Measurements from ENCODE around the gene POU2AF2.

Gene POU2AF2

GRCh38 chr11:111310088-111310487, 64.6 kb downstream of the POU2AF2 start:
- no peaks in the 10 kb centered on the region for H3K27me3 ChIP-seq (ENCODE audit: insufficient read depth, poor library complexity, severe bottlenecking)
- H3K27ac ChIP-seq (replicated peaks), result no peak overlapping the region
- no peak for TF ChIP-seq SPI1 (IDR thresholded peaks at IDR 0.05; ENCODE audit: borderline replicate concordance, low read depth)
- TF ChIP-seq, protein P1, sequence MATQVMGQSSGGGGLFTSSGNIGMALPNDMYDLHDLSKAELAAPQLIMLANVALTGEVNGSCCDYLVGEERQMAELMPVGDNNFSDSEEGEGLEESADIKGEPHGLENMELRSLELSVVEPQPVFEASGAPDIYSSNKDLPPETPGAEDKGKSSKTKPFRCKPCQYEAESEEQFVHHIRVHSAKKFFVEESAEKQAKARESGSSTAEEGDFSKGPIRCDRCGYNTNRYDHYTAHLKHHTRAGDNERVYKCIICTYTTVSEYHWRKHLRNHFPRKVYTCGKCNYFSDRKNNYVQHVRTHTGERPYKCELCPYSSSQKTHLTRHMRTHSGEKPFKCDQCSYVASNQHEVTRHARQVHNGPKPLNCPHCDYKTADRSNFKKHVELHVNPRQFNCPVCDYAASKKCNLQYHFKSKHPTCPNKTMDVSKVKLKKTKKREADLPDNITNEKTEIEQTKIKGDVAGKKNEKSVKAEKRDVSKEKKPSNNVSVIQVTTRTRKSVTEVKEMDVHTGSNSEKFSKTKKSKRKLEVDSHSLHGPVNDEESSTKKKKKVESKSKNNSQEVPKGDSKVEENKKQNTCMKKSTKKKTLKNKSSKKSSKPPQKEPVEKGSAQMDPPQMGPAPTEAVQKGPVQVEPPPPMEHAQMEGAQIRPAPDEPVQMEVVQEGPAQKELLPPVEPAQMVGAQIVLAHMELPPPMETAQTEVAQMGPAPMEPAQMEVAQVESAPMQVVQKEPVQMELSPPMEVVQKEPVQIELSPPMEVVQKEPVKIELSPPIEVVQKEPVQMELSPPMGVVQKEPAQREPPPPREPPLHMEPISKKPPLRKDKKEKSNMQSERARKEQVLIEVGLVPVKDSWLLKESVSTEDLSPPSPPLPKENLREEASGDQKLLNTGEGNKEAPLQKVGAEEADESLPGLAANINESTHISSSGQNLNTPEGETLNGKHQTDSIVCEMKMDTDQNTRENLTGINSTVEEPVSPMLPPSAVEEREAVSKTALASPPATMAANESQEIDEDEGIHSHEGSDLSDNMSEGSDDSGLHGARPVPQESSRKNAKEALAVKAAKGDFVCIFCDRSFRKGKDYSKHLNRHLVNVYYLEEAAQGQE (IDR thresholded peaks at IDR 0.05; ENCODE audit: insufficient replicate concordance, low read depth), result no peak
- no peak for TF ChIP-seq POLR2AphosphoS5 (IDR thresholded peaks at IDR 0.05; ENCODE audit: low read depth)
- TF ChIP-seq, protein P2, sequence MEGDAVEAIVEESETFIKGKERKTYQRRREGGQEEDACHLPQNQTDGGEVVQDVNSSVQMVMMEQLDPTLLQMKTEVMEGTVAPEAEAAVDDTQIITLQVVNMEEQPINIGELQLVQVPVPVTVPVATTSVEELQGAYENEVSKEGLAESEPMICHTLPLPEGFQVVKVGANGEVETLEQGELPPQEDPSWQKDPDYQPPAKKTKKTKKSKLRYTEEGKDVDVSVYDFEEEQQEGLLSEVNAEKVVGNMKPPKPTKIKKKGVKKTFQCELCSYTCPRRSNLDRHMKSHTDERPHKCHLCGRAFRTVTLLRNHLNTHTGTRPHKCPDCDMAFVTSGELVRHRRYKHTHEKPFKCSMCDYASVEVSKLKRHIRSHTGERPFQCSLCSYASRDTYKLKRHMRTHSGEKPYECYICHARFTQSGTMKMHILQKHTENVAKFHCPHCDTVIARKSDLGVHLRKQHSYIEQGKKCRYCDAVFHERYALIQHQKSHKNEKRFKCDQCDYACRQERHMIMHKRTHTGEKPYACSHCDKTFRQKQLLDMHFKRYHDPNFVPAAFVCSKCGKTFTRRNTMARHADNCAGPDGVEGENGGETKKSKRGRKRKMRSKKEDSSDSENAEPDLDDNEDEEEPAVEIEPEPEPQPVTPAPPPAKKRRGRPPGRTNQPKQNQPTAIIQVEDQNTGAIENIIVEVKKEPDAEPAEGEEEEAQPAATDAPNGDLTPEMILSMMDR (IDR thresholded peaks at IDR 0.05; ENCODE audit: insufficient read depth, low read length), result no peak
- TF ChIP-seq GABPA (IDR thresholded peaks at IDR 0.05; ENCODE audit: low read depth), result no peak
- H3K4me3 ChIP-seq (replicated peaks; ENCODE audit: insufficient read depth, low read length), result no peak overlapping the region
- DNase-seq (ENCODE audit: low read depth in 1 of 2, low spot score in 1 of 2), result no peak

GRCh38 chr11:111310723-111311122, 65.2 kb downstream of the POU2AF2 start:
- no peak overlapping the region for H3K4me3 ChIP-seq (replicated peaks; ENCODE audit: insufficient read depth, low read length)
- TF ChIP-seq, protein P1 (IDR thresholded peaks at IDR 0.05; ENCODE audit: insufficient replicate concordance, low read depth), result no peak
- no peak for TF ChIP-seq POLR2AphosphoS5 (IDR thresholded peaks at IDR 0.05; ENCODE audit: low read depth)
- TF ChIP-seq, protein P2 (IDR thresholded peaks at IDR 0.05; ENCODE audit: insufficient read depth, low read length), result no peak
- no peak for TF ChIP-seq GABPA (IDR thresholded peaks at IDR 0.05; ENCODE audit: low read depth)
- TF ChIP-seq SPI1 (IDR thresholded peaks at IDR 0.05; ENCODE audit: borderline replicate concordance, low read depth), result no peak
- no peak for DNase-seq (ENCODE audit: low read depth in 1 of 2, low spot score in 1 of 2)
- H3K27me3 ChIP-seq (ENCODE audit: insufficient read depth, poor library complexity, severe bottlenecking), result no peaks in the 10 kb centered on the region
- H3K27ac ChIP-seq (replicated peaks), result no peak overlapping the region

GRCh38 chr11:111312076-111312475, 66.6 kb downstream of the POU2AF2 start:
- H3K27me3 ChIP-seq (ENCODE audit: insufficient read depth, poor library complexity, severe bottlenecking), result no peaks in the 10 kb centered on the region
- no peak for DNase-seq (ENCODE audit: low read depth in 1 of 2, low spot score in 1 of 2)
- H3K4me3 ChIP-seq (replicated peaks; ENCODE audit: insufficient read depth, low read length), result no peak overlapping the region

More at GRCh38 chr11:111312076-111312475, 66.6 kb downstream of the POU2AF2 start:
- no peak overlapping the region for H3K27ac ChIP-seq (replicated peaks)
- TF ChIP-seq POLR2AphosphoS5 (IDR thresholded peaks at IDR 0.05; ENCODE audit: low read depth) (no peak), GABPA (IDR thresholded peaks at IDR 0.05; ENCODE audit: low read depth) (no peak), SPI1 (IDR thresholded peaks at IDR 0.05; ENCODE audit: borderline replicate concordance, low read depth) (no peak)
- TF ChIP-seq, protein P2 (IDR thresholded peaks at IDR 0.05; ENCODE audit: insufficient read depth, low read length), result no peak
- TF ChIP-seq, protein P1 (IDR thresholded peaks at IDR 0.05; ENCODE audit: insufficient replicate concordance, low read depth), result no peak

All from HL-60 (cell line).